ENCODE measurements around the gene CRISPLD2. TPM values are rescaled to one million over a fixed set of nuclear protein-coding genes. Genes with fewer than 3 reads are reported as not detected.

CRISPLD2 gene
- total RNA-seq, 1 experiment from 2014 or later, result 6.5 TPM

DNA sequence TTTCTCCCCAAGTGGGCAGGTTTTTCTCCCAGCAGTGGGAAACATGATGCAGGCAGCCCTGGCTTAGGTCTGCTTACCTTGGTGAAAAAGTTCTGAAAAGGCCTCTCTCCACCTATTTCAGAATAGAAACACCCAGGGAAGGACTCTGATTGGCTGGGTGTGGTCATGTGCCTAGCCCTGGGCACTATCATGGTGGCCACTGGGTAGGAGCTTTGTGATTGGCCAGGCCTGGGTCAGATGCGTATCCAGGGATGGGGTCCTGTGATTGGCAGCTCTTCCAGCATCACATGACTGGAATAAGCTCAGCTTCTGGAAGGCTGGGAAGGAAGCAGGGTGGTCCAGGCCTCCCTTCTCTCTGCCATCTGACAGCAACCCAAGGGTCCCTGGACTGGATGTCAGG is 138.0 kb downstream of the CRISPLD2 start:
- Mint-ChIP-seq H3K9me3 (ENCODE audit: low read depth, unreplicated experiment) (no peaks in the 10 kb centered on the region), H3K4me1 (ENCODE audit: low read depth, unreplicated experiment) (no peaks in the 10 kb centered on the region), H3K27ac (ENCODE audit: unreplicated experiment) (no peak overlapping the region), H3K36me3 (ENCODE audit: insufficient read depth, unreplicated experiment) (no peaks in the 10 kb centered on the region), H3K27me3 (ENCODE audit: unreplicated experiment) (peaks cover 46% of the 10 kb centered on the region), H3K4me3 (ENCODE audit: low read depth, unreplicated experiment) (no peak overlapping the region)
- BruUV-seq (replicated peaks), result no TSS peak
- TF ChIP-seq, protein P1, sequence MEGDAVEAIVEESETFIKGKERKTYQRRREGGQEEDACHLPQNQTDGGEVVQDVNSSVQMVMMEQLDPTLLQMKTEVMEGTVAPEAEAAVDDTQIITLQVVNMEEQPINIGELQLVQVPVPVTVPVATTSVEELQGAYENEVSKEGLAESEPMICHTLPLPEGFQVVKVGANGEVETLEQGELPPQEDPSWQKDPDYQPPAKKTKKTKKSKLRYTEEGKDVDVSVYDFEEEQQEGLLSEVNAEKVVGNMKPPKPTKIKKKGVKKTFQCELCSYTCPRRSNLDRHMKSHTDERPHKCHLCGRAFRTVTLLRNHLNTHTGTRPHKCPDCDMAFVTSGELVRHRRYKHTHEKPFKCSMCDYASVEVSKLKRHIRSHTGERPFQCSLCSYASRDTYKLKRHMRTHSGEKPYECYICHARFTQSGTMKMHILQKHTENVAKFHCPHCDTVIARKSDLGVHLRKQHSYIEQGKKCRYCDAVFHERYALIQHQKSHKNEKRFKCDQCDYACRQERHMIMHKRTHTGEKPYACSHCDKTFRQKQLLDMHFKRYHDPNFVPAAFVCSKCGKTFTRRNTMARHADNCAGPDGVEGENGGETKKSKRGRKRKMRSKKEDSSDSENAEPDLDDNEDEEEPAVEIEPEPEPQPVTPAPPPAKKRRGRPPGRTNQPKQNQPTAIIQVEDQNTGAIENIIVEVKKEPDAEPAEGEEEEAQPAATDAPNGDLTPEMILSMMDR (IDR thresholded peaks at IDR 0.05; ENCODE audit: unreplicated experiment), result no peak
- intact Hi-C loops (cut with micrococcal nuclease; ENCODE audit: unreplicated experiment), result no loop called here
- CTCF ChIA-PET, result no interaction called here
- no peak for DNase-seq

Other genes with a start within 250 kb of the CRISPLD2 start
- 312 and 343 TPM in 2 replicates for gene COTL1, start 201.9 kb upstream of the CRISPLD2 start, total RNA-seq (2022)
- 90.4 and 93.6 TPM in 2 replicates for gene KLHL36, start 171.5 kb upstream of the CRISPLD2 start, total RNA-seq (2022)
- 141 and 152 TPM in 2 replicates for gene USP10, start 120.0 kb upstream of the CRISPLD2 start, total RNA-seq (2022)
- gene ZDHHC7, start 191.6 kb downstream of the CRISPLD2 start, total RNA-seq (2022), result 100 and 109 TPM in 2 replicates
- 12.4 and 15.1 TPM in 2 replicates for gene KIAA0513, start 207.8 kb downstream of the CRISPLD2 start, total RNA-seq (2022)

All from Calu3 (cell line).